Liver (tissue), 3 donors: ENCODE measurements around the gene TTYH1.

Experiments
- CTCF ChIP-seq: fragments of 150-350 bp; IDR thresholded peaks from 2 replicates; pipeline ENCODE4 v1.5.1; 2017; ENCODE audit warnings: improper control_type of control experiment, low read depth, low read length; ENCODE audit not compliant: missing input control
- EGR1 ChIP-seq, 2 donors: IDR thresholded peaks; 2 replicates each; pipeline ENCODE4 v1.6.1; 2016 to 2018; ENCODE audit warnings: antibody characterized with exemption in 2 of 2, low read depth in 2 of 2
- GABPA ChIP-seq, 2 donors: IDR thresholded peaks in 1 of 2; conservative IDR thresholded peaks in 1 of 2; 2 replicates each; pipeline ENCODE4 v1.6.1; 2016; ENCODE audit warnings: antibody characterized with exemption in 2 of 2, mild to moderate bottlenecking in 1 of 2, moderate library complexity in 1 of 2
- HNF4A ChIP-seq, 2 donors: conservative IDR thresholded peaks; 2 replicates each; pipeline ENCODE4 v1.6.1; 2016; ENCODE audit warnings: antibody characterized with exemption in 2 of 2, mild to moderate bottlenecking in 2 of 2
- HNF4G ChIP-seq: IDR thresholded peaks from 2 replicates; pipeline ENCODE4 v1.6.1; 2016; ENCODE audit warnings: antibody characterized with exemption
- JUND ChIP-seq, 2 donors: IDR thresholded peaks; 2 replicates each; pipeline ENCODE4 v1.6.1; 2016; ENCODE audit warnings: antibody characterized with exemption in 2 of 2
- MAX ChIP-seq: IDR thresholded peaks from 2 replicates; pipeline ENCODE4 v1.6.1; 2016; ENCODE audit warnings: antibody characterized with exemption
- RAD21 ChIP-seq, 2 donors: IDR thresholded peaks; 2 replicates each; pipeline ENCODE4 v1.6.1; 2016; ENCODE audit warnings: antibody characterized with exemption in 2 of 2, mild to moderate bottlenecking in 2 of 2
- REST ChIP-seq: IDR thresholded peaks from 2 replicates; pipeline ENCODE4 v1.6.1; 2016; ENCODE audit warnings: antibody characterized with exemption, mild to moderate bottlenecking
- RXRA ChIP-seq, 2 donors: IDR thresholded peaks; 2 replicates each; pipeline ENCODE4 v1.6.1; 2017 to 2018; ENCODE audit warnings: antibody characterized with exemption in 2 of 2, mild to moderate bottlenecking in 1 of 2
- YY1 ChIP-seq: IDR thresholded peaks from 2 replicates; pipeline ENCODE4 v1.6.1; 2016; ENCODE audit warnings: antibody characterized with exemption, mild to moderate bottlenecking
- ZBTB33 ChIP-seq: IDR thresholded peaks from 2 replicates; pipeline ENCODE4 v1.6.1; 2016; ENCODE audit warnings: antibody characterized with exemption
- donor health status: healthy.
- donor health status: healthy.

- TF ChIP-seq CTCF (no peak), EGR1 (IDR thresholded peaks at IDR 0.05; ENCODE audit: low read depth in 2 of 2) (no peak), MAX (no peak), ZBTB33 (no peak), RXRA (IDR thresholded peaks at IDR 0.05) (no peak), JUND (IDR thresholded peaks at IDR 0.05) (no peak), HNF4A (conservative IDR thresholded peaks at IDR 0.05) (no peak), YY1 (no peak), RAD21 (IDR thresholded peaks at IDR 0.05) (no peak), REST (no peak), HNF4G (no peak), GABPA (IDR thresholded peaks at IDR 0.05 in 1 of 2, conservative IDR thresholded peaks at IDR 0.05 in 1 of 2) (no peak)
These were observed 55.1 kb downstream of the TTYH1 start for GRCh38 chr19:54470276-54470887.
